Brain pericyte (primary cell): Measurements from ENCODE around the gene CNTF.

ENCODE experiments used
- DNase-seq: peaks from one replicate; pipeline ENCODE4 v3.0.0-alpha.2; 2012; ENCODE audit warnings: low read depth, low spot score

Gene CNTF

GRCh38 chr11:58606930-58607714 is 15.3 kb upstream of the CNTF start:
- DNase-seq = no peak

- no peak for DNase-seq
Measured at GRCh38 chr11:58608331-58608730, 14.1 kb upstream of the CNTF start.

GRCh38 chr11:58609723-58610122 is 12.7 kb upstream of the CNTF start:
- no peak for DNase-seq

GRCh38 chr11:58613228-58613627 is 9.2 kb upstream of the CNTF start:
- no peak for DNase-seq

- no peak for DNase-seq
Measured at GRCh38 chr11:58615559-58615958, 6.9 kb upstream of the CNTF start.

DNA sequence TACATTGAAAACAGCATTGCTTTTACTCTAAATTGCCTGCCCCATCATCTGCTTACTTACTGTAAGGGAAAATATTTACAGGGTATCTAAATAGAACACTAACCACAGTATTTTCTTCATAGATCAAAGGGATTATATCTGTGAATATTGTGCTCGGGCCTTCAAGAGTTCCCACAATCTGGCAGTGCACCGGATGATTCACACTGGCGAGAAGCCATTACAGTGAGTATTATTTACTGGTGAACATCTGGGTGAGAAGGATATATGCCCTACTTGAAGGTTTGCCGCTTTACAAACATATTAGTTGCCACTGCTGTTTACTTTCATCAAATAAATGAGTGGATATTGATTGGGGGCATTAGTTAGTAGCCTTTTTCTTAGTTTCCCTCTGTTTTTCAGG is 5.9 kb upstream of the CNTF start:
- DNase-seq = no peak

DNA sequence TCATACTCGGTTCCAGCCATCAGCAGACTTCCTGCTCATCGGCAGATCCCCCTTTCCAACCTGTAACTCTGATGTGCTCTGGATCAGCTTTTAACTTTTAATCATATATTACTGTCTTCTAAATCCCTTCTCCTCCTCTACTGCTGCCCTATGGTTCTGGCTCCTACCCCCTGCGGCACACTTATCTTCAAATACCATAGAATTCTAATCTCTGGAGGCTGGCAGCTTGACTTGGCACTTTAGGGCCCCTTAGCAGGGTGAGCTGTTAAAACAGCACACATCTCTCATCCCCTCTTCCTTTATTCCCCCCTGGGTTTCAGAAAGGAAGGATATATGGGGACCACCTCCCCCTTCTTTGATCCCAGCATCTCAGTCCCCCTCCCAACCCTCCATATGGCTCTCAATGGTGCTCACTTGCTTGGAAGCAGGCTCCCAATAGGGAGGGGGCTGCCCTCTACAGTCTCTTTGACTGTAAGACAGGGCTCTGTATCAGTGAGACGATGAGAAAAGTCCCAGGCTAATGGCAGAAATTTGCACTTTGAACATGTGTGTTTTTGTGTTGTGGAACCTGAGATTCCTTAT is 4.4 kb upstream of the CNTF start:
- no peak for DNase-seq

DNA sequence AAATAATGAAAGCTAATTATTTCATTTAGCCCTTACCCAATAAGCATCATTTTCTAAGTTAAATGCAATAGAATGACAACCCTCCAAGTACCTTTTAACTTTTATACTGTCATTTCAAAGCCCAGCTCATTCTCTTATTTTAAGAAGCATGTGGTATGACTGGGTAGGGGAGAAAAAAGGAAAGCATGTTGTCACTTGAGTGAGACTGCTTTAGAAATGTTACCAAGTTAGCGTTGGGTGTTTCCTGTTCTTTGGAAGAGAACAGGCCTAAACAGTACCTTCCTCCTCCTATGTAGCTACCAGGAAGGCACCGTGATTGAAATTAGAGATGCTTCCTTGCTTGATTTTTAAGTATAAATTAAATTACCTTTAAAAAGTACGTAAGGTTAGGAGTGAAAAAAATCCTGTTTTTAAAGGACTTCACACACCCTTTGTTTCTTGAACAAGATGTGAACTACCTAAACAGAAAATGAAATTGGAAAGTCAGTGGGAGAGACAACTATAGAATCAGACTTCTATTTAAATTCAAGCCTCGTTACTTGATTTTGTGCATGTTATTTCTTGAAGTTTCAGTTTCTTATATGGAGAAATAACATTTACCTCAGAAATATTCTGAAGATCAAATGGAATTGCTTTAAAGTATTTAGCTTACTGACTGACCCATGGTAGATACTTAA is 741 bp upstream of the CNTF start:
- no peak for DNase-seq

DNA sequence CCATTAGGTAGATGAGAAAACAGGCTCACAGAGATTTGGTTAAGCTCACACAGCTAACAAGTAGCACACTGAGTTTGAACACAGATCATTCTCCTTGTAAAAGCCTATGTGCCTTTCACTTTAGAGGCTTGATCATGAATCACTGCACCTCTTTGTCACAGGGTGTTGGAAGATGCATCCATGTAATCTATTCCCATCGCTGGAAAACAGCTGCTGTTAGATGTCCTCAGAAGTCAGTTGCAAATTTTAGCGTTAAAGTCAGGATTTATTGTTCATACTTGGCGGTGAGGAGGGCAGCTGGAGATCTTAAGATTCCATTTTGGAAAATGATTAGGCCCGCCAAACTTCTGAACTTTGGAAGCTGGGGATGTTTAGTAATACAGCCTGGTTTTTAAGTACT is 2.6 kb downstream of the CNTF start:
- DNase-seq = no peak

DNA sequence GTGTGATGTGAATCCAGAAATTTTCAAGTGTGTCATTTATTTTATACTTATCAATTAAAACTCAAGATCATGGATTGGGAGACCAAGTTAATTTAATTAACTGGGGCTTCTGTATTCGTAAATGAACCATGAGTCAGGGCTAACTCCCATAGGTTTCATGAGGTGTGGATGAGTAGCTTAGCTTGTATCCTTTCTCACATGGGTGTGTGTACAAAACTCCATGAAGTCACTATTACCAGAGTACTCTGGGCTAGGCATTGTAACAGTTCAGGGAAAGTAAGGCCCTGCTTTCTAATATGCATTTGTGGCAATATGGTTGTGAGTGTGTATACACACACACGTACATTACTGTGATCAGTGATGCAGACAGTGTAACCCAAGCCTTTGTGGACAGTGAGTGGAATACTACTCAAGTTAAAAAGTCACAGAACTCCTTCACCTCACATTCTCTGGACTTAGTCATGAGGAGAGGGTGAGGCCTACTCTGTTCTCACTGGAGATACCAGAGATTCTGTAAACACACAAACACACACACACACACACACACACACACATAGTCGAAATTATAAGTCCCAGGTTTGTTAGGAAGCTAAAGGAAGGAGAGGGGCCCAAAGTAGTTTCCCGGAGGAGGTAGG is 3.5 kb downstream of the CNTF start:
- DNase-seq = no peak

- DNase-seq = no peak
Measured at GRCh38 chr11:58626934-58627483, 4.5 kb downstream of the CNTF start.

- no peak for DNase-seq
Measured at GRCh38 chr11:58628446-58628845, 6.0 kb downstream of the CNTF start.

DNA sequence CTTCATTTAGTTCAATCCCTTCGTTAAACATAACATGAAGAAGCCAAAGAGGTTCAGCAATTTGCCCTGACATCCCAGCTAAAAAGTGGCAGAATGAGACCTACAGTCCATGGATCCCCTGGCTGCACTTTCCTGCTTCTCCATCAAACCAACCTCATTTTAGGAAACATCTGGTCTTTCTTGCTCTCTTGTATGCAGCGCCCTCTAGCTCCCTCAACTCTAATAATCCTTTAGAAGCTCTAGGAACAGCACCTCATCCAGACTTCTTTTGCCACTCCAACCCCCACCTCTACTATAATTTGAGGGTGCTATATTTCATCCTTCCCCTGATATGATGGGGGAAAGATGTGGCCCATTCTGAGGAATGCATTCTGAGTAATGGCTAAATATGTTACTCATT is 7.4 kb downstream of the CNTF start:
- no peak for DNase-seq

GRCh38 chr11:58631378-58631777 is 8.9 kb downstream of the CNTF start:
- DNase-seq = no peak

GRCh38 chr11:58632510-58632909 is 10.0 kb downstream of the CNTF start:
- no peak for DNase-seq

DNA sequence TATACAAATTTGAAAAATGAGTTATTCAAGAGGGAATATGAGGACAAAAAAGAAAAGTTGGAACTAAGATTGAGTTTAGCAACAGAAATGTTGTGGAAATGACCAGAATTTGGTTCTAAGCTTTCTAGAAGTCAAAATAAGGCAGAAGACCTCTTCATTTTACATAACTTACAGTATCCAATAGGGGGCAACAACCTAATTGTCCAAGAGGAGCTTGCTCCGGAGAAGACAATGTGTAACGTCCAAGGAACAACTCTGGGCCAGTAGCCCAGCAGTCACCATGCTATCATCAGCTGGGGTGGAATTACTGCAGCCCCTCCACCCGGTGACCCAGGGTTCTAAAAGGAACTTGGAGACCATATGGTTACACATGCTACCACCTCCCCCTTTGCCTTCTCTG is 14.1 kb downstream of the CNTF start:
- no peak for DNase-seq

DNA sequence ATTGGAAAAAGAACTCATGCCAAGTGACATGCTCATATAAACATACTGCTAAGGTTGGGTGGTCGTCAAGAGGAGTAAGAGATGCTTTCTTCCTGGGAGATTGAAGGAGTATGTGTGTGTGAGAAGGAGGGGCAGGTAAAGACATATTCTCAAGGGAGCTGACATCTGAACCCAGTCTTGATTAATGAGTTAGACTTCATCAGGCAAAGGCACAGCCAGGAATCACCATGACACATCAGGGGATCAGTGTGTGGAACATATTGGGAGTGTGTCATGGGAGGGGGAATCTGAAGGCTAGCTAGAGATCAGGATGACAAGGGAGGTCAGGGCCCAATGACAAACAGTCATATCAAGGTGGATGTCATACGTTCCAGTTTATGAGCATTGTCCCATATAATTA is 14.9 kb downstream of the CNTF start:
- DNase-seq = no peak

DNA sequence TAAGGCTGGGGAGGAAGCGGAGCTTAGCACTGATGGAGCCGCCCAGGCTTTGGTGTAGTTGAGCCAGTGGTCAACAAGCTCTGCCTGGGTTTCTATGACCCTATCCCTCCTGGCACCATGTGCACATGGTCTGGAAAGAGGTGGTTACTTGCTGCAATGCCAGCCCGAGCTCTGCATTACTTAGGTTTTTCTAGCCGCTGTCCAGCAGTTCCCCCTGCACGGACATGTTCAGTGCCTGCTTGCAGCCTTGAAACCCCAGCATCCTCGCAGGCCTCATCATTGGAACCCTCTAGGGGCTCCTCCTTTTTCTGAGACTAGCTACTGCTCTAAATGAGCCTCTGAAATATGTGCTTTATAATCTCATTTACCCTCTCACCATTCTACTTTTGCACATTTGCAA is 16.6 kb downstream of the CNTF start:
- DNase-seq = no peak

DNA sequence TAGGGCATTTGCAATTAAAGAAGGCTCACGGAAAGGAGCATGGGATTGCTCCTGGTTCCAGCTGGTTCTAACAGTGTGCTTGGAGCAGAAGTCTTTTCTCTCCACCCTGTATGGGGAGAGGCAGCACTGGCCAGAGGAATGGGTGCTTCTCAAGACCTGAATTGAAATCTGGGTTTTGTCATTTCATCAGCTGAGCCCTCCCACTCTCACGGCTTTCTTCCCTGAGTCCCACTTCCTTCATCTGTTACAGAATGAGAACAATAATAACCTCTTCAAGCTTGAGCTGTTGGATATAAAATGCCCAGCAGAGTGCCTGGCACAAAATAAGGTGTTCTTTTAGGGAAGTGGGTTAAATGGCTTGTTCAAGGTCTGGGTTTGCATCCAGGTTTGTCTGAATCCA is 17.2 kb downstream of the CNTF start:
- DNase-seq = no peak

GRCh38 chr11:58640386-58641023 is 18.0 kb downstream of the CNTF start:
- no peak for DNase-seq

- DNase-seq = no peak
Measured at GRCh38 chr11:58641341-58641740, 18.9 kb downstream of the CNTF start.
